Gastroesophageal sphincter (tissue), 4 donors: Measurements from ENCODE around the gene PERCC1. TPM values are rescaled to one million over a fixed set of nuclear protein-coding genes. Genes with fewer than 3 reads are reported as not detected.

Experiments
- ATAC-seq: fragments of 150-250 bp; one replicate; pipeline ENCODE4 v1.9.1; 2016; ENCODE audit warnings: mild to moderate bottlenecking, moderate library complexity
- H3K27ac ChIP-seq, 4 donors: fragments of 200-600 bp; sonication (generic) in 3 of 4; 1 replicate in 3 of 4; 2 replicates in 1 of 4; pipeline ENCODE4 v1.5.1; 2016 to 2019
- H3K27me3 ChIP-seq: fragments of 200-600 bp; sonication (generic); one replicate; pipeline ENCODE4 v1.5.1; 2019
- H3K36me3 ChIP-seq, 2 donors: fragments of 200-600 bp; sonication (generic); one replicate each; pipeline ENCODE4 v1.5.1; 2019; ENCODE audit warnings: control low read depth in 1 of 2
- H3K4me1 ChIP-seq, 3 donors: fragments of 200-600 bp; sonication (generic); 1 replicate in 2 of 3; 2 replicates in 1 of 3; pipeline ENCODE4 v1.5.1; 2016 to 2019; ENCODE audit warnings: control low read depth in 2 of 3
- H3K4me3 ChIP-seq, 2 donors: fragments of 200-600 bp; sonication (generic); one replicate each; pipeline ENCODE4 v1.5.1; 2019; ENCODE audit warnings: mild to moderate bottlenecking in 1 of 2, moderate library complexity in 1 of 2
- H3K9me3 ChIP-seq, 3 donors: fragments of 200-600 bp; sonication (generic); one replicate each; pipeline ENCODE4 v1.5.1; 2017 to 2019; ENCODE audit warnings: control low read depth in 2 of 3
- CTCF ChIP-seq, 4 experiments: fragments of 200-600 bp in 2 of 4; fragments of 450-650 bp in 2 of 4; sonication (generic) in 1 of 4; IDR thresholded peaks; one replicate each; pipeline ENCODE4 v1.5.1; 2017 to 2019; ENCODE audit warnings: antibody characterized with exemption in 4 of 4, mild to moderate bottlenecking in 2 of 4, moderate library complexity in 2 of 4
- EP300 ChIP-seq: sonication (generic); formaldehyde crosslinking; IDR thresholded peaks from one replicate; pipeline ENCODE4 v1.6.1; 2017; ENCODE audit warnings: antibody characterized with exemption, mild to moderate bottlenecking
- POLR2A ChIP-seq, 2 donors: fragments of 450-650 bp; IDR thresholded peaks; one replicate each; pipeline ENCODE4 v1.6.1; 2017; ENCODE audit warnings: antibody characterized with exemption in 2 of 2, mild to moderate bottlenecking in 2 of 2, moderate library complexity in 1 of 2
- POLR2AphosphoS5 ChIP-seq: sonication (generic); formaldehyde crosslinking; IDR thresholded peaks from one replicate; pipeline ENCODE4 v1.6.1; 2017; ENCODE audit warnings: antibody characterized with exemption
- WGBS, 2 donors: methylation state at CpG; one replicate each; pipeline ENCODE4 v1.1.5; 2018; ENCODE audit warnings: low coverage in 1 of 2; 5-methylcytosine and 5-hydroxymethylcytosine counted together
- total RNA-seq, 4 donors: library from RNA; depleted of rRNA; stranded (reverse); fragments of >200 nt; gene quantifications; one replicate each; pipeline ENCODE4 v1.1.0, GENCODE V29; 2016

The PERCC1 gene
- total RNA-seq, 4 donors from 2014 or later: 0.74 TPM; not detected in 3

GRCh38 chr16:1458977-1459341 is 28.1 kb downstream of the PERCC1 start:
- WGBS, 2 donors: 60% methylated on average over 2 of the region's 14 CpGs; no CpG with 5 or more reads in 1 of the 2 donors
- TF ChIP-seq EP300 (no peak), CTCF (IDR thresholded peaks at IDR 0.05) (no peak), POLR2A (IDR thresholded peaks at IDR 0.05) (no peak), POLR2AphosphoS5 (no peak)
- Histone ChIP-seq H3K9me3 (no peaks in the 10 kb centered on the region), H3K4me1 (no peaks in the 10 kb centered on the region), H3K27ac (no peak overlapping the region), H3K36me3 (peaks cover 0 to 90% of the 10 kb centered on the region in 2 donors), H3K27me3 (no peaks in the 10 kb centered on the region), H3K4me3 (no peak overlapping the region)
- no peak for ATAC-seq

DNA sequence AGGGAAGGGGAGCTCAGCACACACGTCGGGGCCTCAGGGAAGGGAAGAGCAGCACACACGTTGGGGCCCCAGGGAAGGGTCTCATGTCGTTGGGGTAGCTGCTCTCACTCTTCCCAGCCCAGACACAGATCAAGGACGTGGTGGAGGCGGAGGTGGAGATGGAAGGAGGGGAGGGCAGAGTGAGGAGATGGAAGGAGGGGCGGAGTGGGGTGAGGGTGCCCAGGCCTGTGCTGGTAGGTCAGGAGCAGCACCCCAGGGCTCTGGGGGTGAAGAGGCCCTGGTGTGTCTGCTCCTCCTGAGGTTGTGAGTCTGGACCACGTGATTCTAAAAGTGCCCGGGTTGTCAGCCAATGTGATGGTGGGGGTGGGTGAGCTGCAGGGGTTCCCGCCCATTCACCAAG is 29.1 kb downstream of the PERCC1 start:
- ATAC-seq: no peak
- H3K9me3 ChIP-seq: no peaks in the 10 kb centered on the region
- H3K27ac ChIP-seq: no peak overlapping the region
- 87 to 100% methylated on average over 4 to 5 of the region's 10 CpGs for WGBS, 2 donors
- H3K4me3 ChIP-seq: no peak overlapping the region
- H3K36me3 ChIP-seq: peaks cover 0 to 90% of the 10 kb centered on the region in 2 donors
- H3K4me1 ChIP-seq: no peaks in the 10 kb centered on the region
- no peaks in the 10 kb centered on the region for H3K27me3 ChIP-seq
- no peak for TF ChIP-seq POLR2A (IDR thresholded peaks at IDR 0.05)
- no peak for TF ChIP-seq CTCF (IDR thresholded peaks at IDR 0.05)
- TF ChIP-seq EP300: no peak
- TF ChIP-seq POLR2AphosphoS5: no peak

DNA sequence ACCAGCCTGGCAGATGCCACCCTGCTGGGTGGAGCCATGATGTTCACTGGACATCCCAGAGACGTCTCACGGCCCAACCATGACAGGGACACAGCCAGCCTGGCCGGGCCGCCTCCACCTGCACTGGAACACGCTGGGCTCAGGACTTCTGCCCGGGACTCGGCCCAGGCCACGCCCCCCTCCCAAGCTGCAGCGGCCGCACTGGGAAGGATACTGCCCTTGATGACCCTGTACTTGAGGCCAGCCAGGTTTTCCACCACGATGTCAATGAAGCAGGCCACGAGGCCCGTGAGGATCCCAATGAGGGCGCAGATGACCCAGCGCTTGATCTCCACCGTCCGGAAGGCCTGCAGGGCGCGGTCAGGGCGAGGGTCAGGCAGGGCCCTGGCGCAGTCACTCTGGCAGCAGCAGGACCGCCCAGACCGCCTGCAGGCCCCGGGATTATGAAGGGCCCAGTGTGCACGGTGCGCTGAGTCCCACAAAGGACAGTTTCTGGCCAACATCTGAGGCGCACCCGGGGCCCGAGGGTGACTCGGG is 29.8 kb downstream of the PERCC1 start:
- Histone ChIP-seq H3K4me3 (no peak overlapping the region), H3K9me3 (no peaks in the 10 kb centered on the region), H3K4me1 (no peaks in the 10 kb centered on the region), H3K36me3 (peaks cover 0 to 90% of the 10 kb centered on the region in 2 donors), H3K27ac (no peak overlapping the region), H3K27me3 (no peaks in the 10 kb centered on the region)
- no peak for TF ChIP-seq EP300
- no peak for TF ChIP-seq CTCF (IDR thresholded peaks at IDR 0.05)
- TF ChIP-seq POLR2AphosphoS5: no peak
- no peak for TF ChIP-seq POLR2A (IDR thresholded peaks at IDR 0.05)
- 62 to 80% methylated on average over 2 of the region's 30 CpGs for WGBS, 2 donors
- ATAC-seq: no peak

GRCh38 chr16:1461146-1461545 is 30.3 kb downstream of the PERCC1 start:
- Histone ChIP-seq H3K27me3 (no peaks in the 10 kb centered on the region), H3K9me3 (no peaks in the 10 kb centered on the region), H3K4me1 (no peaks in the 10 kb centered on the region), H3K36me3 (peaks cover 0 to 90% of the 10 kb centered on the region in 2 donors), H3K27ac (no peak overlapping the region), H3K4me3 (no peak overlapping the region)
- whole genome bisulfite sequencing, 2 donors: 40% methylated on average over 1 of the region's 24 CpGs; no CpG with 5 or more reads in 1 of the 2 donors
- TF ChIP-seq POLR2AphosphoS5 (no peak), CTCF (IDR thresholded peaks at IDR 0.05) (no peak), EP300 (no peak), POLR2A (IDR thresholded peaks at IDR 0.05) (no peak)
- ATAC-seq: no peak

DNA sequence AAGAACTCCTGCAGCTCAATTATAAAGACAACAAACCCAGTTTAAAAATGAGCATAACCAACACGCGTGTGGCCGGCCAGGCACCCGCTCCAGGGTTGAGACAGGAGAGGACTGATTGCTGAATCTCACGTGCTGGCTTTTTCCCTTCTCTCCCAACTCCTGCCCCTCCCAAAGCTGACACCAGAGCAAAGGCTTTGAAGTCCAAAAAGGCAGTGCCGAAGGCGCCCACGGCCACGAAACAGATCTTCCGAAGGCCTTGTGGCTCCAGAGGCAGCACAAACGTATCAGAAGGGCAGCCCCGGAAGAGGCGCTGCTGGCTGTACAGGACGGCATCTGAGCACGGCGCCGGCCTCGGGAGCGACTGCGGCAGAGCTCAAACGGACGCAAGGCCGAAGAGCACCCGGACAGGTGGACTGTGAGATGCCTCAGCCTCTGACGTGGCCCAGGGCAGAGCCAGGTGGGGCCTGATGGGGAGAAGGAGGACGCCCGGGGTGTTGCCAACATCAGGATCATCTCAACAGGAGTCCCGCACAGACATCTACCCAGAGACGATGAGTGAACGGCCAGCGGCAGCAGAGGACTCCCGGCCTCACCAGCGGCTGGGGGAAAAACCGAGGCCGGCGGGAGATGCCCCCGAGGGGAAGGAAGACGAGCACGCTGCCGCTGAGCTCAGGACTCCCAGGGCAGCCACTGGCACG is 33.5 kb downstream of the PERCC1 start:
- TF ChIP-seq POLR2A (IDR thresholded peaks at IDR 0.05) (no peak), CTCF (IDR thresholded peaks at IDR 0.05) (no peak), POLR2AphosphoS5 (no peak)
- no peak overlapping the region for H3K27ac ChIP-seq
- ATAC-seq: no peak
- H3K27me3 ChIP-seq: no peaks in the 10 kb centered on the region
- H3K4me3 ChIP-seq: no peak overlapping the region
- WGBS, 2 donors: 85 to 86% methylated on average over 16 to 19 of the region's 41 CpGs
- peaks cover 0 to 4% (median 0%) of the 10 kb centered on the region in 3 donors for H3K4me1 ChIP-seq
- H3K9me3 ChIP-seq: no peaks in the 10 kb centered on the region
- peaks cover 0 to 60% of the 10 kb centered on the region in 2 donors for H3K36me3 ChIP-seq
